Tongue (tissue), 2 donors: ENCODE data around the gene STXBP5. TPM values are rescaled to one million over a fixed set of nuclear protein-coding genes. Genes with fewer than 3 reads are reported as not detected.

Source experiments
- DNase-seq: peaks from one replicate; pipeline ENCODE4 v3.0.0-alpha.2; 2015
- total RNA-seq: library from RNA; depleted of rRNA; stranded (reverse); fragments of >200 nt; gene quantifications from one replicate; pipeline ENCODE4 v1.2.3, GENCODE V29; 2014

STXBP5 gene
- 33.7 TPM for total RNA-seq

GRCh38 chr6:147204060-147204785 lies at the start of gene STXBP5:
Gene STXBP5, plus strand, starts transcription at chr6:147204417. Its CDS starts 116 bp downstream, at chr6:147204533.
- peak; percentile 70 for DNase-seq

- DNase-seq: peak; percentile 25
These were observed 49.8 kb upstream of the STXBP5 start for GRCh38 chr6:147154454-147154853.

- no peak for DNase-seq
These were observed 48.0 kb upstream of the STXBP5 start for GRCh38 chr6:147156218-147156617.

GRCh38 chr6:147156799-147157382 lies 47.3 kb upstream of the STXBP5 start:
- DNase-seq: peak; percentile 14

- no peak for DNase-seq
These were observed 46.3 kb upstream of the STXBP5 start for GRCh38 chr6:147157930-147158329.

GRCh38 chr6:147158881-147159280 lies 45.3 kb upstream of the STXBP5 start:
- DNase-seq: no peak

GRCh38 chr6:147159536-147160374 lies 44.5 kb upstream of the STXBP5 start:
- DNase-seq: no peak

- DNase-seq: no peak
These were observed 43.6 kb upstream of the STXBP5 start for GRCh38 chr6:147160593-147160992.

- no peak for DNase-seq
These were observed 42.8 kb upstream of the STXBP5 start for GRCh38 chr6:147161253-147161973.

GRCh38 chr6:147161974-147162495 lies 42.2 kb upstream of the STXBP5 start:
- no peak for DNase-seq

- no peak for DNase-seq
These were observed 39.5 kb upstream of the STXBP5 start for GRCh38 chr6:147164761-147165160.

- no peak for DNase-seq
These were observed 37.8 kb upstream of the STXBP5 start for GRCh38 chr6:147166360-147166944.

GRCh38 chr6:147166992-147167391 lies 37.2 kb upstream of the STXBP5 start:
- no peak for DNase-seq

GRCh38 chr6:147167576-147168461 lies 36.4 kb upstream of the STXBP5 start:
- DNase-seq: no peak

GRCh38 chr6:147169529-147169928 lies 34.7 kb upstream of the STXBP5 start:
- DNase-seq: no peak

GRCh38 chr6:147170269-147170668 lies 33.9 kb upstream of the STXBP5 start:
- DNase-seq: no peak

- DNase-seq: no peak
These were observed 31.1 kb upstream of the STXBP5 start for GRCh38 chr6:147173140-147173539.

- DNase-seq: no peak
These were observed 30.4 kb upstream of the STXBP5 start for GRCh38 chr6:147173675-147174308.

GRCh38 chr6:147176795-147177194 lies 27.4 kb upstream of the STXBP5 start:
- no peak for DNase-seq

- DNase-seq: no peak
These were observed 26.9 kb upstream of the STXBP5 start for GRCh38 chr6:147177286-147177685.
